Keratinocyte (primary cell): Measurements from ENCODE around the gene ATP5F1C. TPM values are rescaled to one million over a fixed set of nuclear protein-coding genes. Genes with fewer than 3 reads are reported as not detected.

Experiments
- DNase-seq: peaks from one replicate; pipeline ENCODE4 v3.0.0-alpha.2; 2011; ENCODE audit warnings: low read depth, missing footprints, low spot score
- FAIRE-seq: peaks from 2 replicates; lab custom pipeline; 2011; peaks lifted over from hg19 to GRCh38; lab: Jason Lieb, UNC
- H2AFZ ChIP-seq: 2 replicates; pipeline ENCODE4 v1.6.0; 2012; ENCODE audit warnings: low read length, control low read depth, inconsistent platforms; ENCODE audit not compliant: control insufficient read depth
- H3K27ac ChIP-seq: 2 replicates; pipeline ENCODE4 v1.5.1; 2011; ENCODE audit warnings: low read length; ENCODE audit not compliant: control insufficient read depth, insufficient read depth
- H3K27me3 ChIP-seq: 3 replicates; pipeline ENCODE4 v1.6.0; 2011; ENCODE audit warnings: low read length; ENCODE audit not compliant: control insufficient read depth, insufficient read depth; ENCODE audit errors: extremely low read depth
- H3K36me3 ChIP-seq, 2 experiments: 2 replicates in 1 of 2; 3 replicates in 1 of 2; pipeline ENCODE4 v1.5.1; 2011; ENCODE audit warnings: low read length in 2 of 2, mild to moderate bottlenecking in 1 of 2; ENCODE audit not compliant: control insufficient read depth in 2 of 2, insufficient read depth in 2 of 2; ENCODE audit errors: extremely low read depth in 1 of 2
- H3K4me1 ChIP-seq: 3 replicates; pipeline ENCODE4 v1.5.1; 2011; ENCODE audit warnings: low read length; ENCODE audit not compliant: control insufficient read depth, insufficient read depth; ENCODE audit errors: extremely low read depth
- H3K4me2 ChIP-seq: 3 replicates; pipeline ENCODE4 v1.6.0; 2011; ENCODE audit warnings: low read depth, low read length; ENCODE audit not compliant: control insufficient read depth, insufficient read depth; ENCODE audit errors: extremely low read depth
- H3K4me3 ChIP-seq, 3 experiments: fragments of 200-600 bp in 1 of 3; sonication (generic) in 1 of 3; 2 replicates in 2 of 3; 3 replicates in 1 of 3; pipeline ENCODE4 v1.5.1; 2011 to 2016; ENCODE audit warnings: low read length in 3 of 3, mild to moderate bottlenecking in 3 of 3, control low read depth in 2 of 3, inconsistent platforms in 1 of 3, low read depth in 1 of 3, mixed read lengths in 1 of 3, mixed run types in 1 of 3, moderate library complexity in 1 of 3; ENCODE audit not compliant: control insufficient read depth in 2 of 3, insufficient read depth in 2 of 3; ENCODE audit errors: extremely low read depth in 1 of 3
- H3K79me2 ChIP-seq: 2 replicates; pipeline ENCODE4 v1.6.0; 2012; ENCODE audit warnings: low read length; ENCODE audit not compliant: control insufficient read depth, insufficient read depth
- H3K9ac ChIP-seq: 3 replicates; pipeline ENCODE4 v1.6.0; 2011; ENCODE audit warnings: low read length; ENCODE audit not compliant: control insufficient read depth, insufficient read depth; ENCODE audit errors: extremely low read depth
- H3K9me1 ChIP-seq: 3 replicates; pipeline ENCODE4 v1.6.0; 2011; ENCODE audit warnings: low read length; ENCODE audit not compliant: control insufficient read depth, insufficient read depth; ENCODE audit errors: extremely low read depth
- H3K9me3 ChIP-seq: 2 replicates; pipeline ENCODE4 v1.5.1; 2012; ENCODE audit warnings: low read depth, low read length; ENCODE audit not compliant: control insufficient read depth
- H4K20me1 ChIP-seq: 3 replicates; pipeline ENCODE4 v1.6.0; 2011; ENCODE audit warnings: low read length; ENCODE audit not compliant: control insufficient read depth, insufficient read depth; ENCODE audit errors: extremely low read depth
- CTCF ChIP-seq, 3 experiments: IDR thresholded peaks in 1 of 3; conservative IDR thresholded peaks in 1 of 3; optimal IDR thresholded peaks in 1 of 3; 2 replicates in 2 of 3; 3 replicates in 1 of 3; pipeline versions ENCODE3 to v1.5.1; 2011; ENCODE audit warnings: low read length in 3 of 3, mild to moderate bottlenecking in 3 of 3, moderate library complexity in 2 of 3, control low read depth in 1 of 3, inconsistent platforms in 1 of 3; ENCODE audit not compliant: insufficient read depth in 2 of 3; ENCODE audit errors: extremely low read depth in 1 of 3
- EZH2 ChIP-seq: IDR thresholded peaks from one replicate; pipeline ENCODE4 v1.6.1; 2012; ENCODE audit warnings: inconsistent platforms, mild to moderate bottlenecking, low read length, moderate library complexity
- dilution Hi-C: fragments of 300-500 bp; cut with MboI; formaldehyde crosslinking; loops from one replicate; pipeline ENCODE4 v1.7.0; 2020; ENCODE audit warnings: low sequenced_read_pairs; ENCODE audit not compliant: extremely low pct_ligation_motif_present
- polyA plus RNA-seq, 5 experiments: library from polyadenylated mRNA; depleted of rRNA in 3 of 5; stranded (reverse) in 3 of 5; stranded (forward) in 1 of 5; unstranded in 1 of 5; fragments of >200 nt; gene quantifications; 1 replicate in 1 of 5; 2 replicates in 3 of 5; 3 replicates in 1 of 5; pipeline versions ENCODE4 v1.2.1 to v1.2.3, GENCODE V29; 2011 to 2012; ENCODE audit warnings: missing spikeins in 2 of 5, low read depth in 1 of 5, low replicate concordance in 1 of 5

ATP5F1C gene
- polyA plus RNA-seq, 1 donor (not counting 4 experiments of a cell fraction or from before 2014, with no cell fraction given) = 496 TPM

DNA sequence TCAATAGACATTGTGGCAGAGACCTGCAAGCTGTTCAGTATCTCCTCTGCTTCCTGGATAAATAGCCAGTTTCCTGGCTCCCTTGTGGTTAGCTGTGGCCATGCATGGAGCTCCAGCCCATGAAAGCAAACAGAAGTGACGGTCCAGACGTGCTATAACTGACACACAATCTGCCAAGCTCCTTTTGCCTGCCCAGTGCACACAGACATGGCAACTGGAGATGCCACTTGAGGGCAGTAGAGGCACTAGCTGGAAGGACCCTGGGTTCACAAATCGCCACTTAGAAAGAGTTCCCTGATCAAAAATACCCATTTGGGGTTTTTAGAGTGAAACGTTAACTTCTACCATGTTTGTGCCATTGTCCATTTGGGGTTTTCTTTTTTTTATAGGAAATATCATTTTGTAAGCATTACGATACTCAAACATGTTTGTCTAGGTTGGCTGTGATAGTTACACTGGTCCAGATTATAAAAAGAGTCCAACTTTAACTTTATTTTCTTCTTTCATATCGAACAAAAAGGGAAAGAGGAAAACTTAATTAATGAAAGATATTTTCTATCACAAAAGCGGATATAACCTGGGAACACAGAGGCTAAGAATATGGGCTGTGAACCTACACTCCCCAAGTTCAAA lies 31.5 kb upstream of the ATP5F1C start:
- H3K9me1 ChIP-seq = no peaks in the 10 kb centered on the region
- H4K20me1 ChIP-seq = no peaks in the 10 kb centered on the region
- no peak for DNase-seq
- no peak overlapping the region for H3K27ac ChIP-seq
- dilution Hi-C loops = no loop called here
- no peaks in the 10 kb centered on the region for H3K79me2 ChIP-seq
- no peak for FAIRE-seq
- no peak overlapping the region for H3K9ac ChIP-seq
- H3K9me3 ChIP-seq = no peaks in the 10 kb centered on the region
- H2AFZ ChIP-seq = no peak overlapping the region
- no peaks in the 10 kb centered on the region for H3K27me3 ChIP-seq
- H3K4me3 ChIP-seq = no peak overlapping the region
- H3K4me1 ChIP-seq = no peaks in the 10 kb centered on the region
- H3K4me2 ChIP-seq = no peak overlapping the region
- TF ChIP-seq EZH2 (no peak), CTCF (optimal IDR thresholded peaks at IDR 0.05 in 1 of 3, IDR thresholded peaks at IDR 0.05 in 1 of 3, conservative IDR thresholded peaks at IDR 0.05 in 1 of 3; ENCODE audit: extremely low read depth in 1 of 3, insufficient read depth in 2 of 3, low read length in 3 of 3) (peak; percentile 45 to 67 (median 59))
- H3K36me3 ChIP-seq = peaks cover 11 to 20% of the 10 kb centered on the region in 2 experiments

DNA sequence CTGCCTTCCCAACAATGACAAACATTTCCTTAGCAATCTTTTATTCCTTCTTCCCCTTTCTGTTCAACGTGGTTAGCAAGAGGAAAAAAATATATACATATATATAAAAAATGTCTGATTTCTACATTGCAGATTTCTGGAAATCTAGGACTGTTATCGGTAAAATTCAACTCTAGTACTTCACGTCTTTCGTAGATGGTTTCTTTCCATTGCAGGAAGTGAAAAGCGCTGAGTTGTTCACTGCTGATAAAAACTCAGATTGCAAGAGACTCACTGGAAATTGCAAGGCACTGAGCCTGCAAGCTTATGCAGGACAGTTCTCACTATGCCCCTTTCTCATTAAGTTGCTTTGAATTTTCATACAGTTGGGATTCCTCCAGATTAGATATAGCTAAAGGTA lies 24.0 kb upstream of the ATP5F1C start:
- no peak for TF ChIP-seq EZH2
- no peak for TF ChIP-seq CTCF (optimal IDR thresholded peaks at IDR 0.05 in 1 of 3, IDR thresholded peaks at IDR 0.05 in 1 of 3, conservative IDR thresholded peaks at IDR 0.05 in 1 of 3; ENCODE audit: extremely low read depth in 1 of 3, insufficient read depth in 2 of 3, low read length in 3 of 3)
- H2AFZ ChIP-seq = no peak overlapping the region
- H4K20me1 ChIP-seq = no peaks in the 10 kb centered on the region
- H3K9me3 ChIP-seq = no peaks in the 10 kb centered on the region
- H3K4me2 ChIP-seq = no peak overlapping the region
- H3K9me1 ChIP-seq = no peaks in the 10 kb centered on the region
- dilution Hi-C loops = no loop called here
- FAIRE-seq (no peak), DNase-seq (no peak)
- H3K27ac ChIP-seq = no peak overlapping the region
- H3K4me3 ChIP-seq = no peak overlapping the region
- H3K9ac ChIP-seq = no peak overlapping the region
- H3K4me1 ChIP-seq = no peaks in the 10 kb centered on the region
- no peaks in the 10 kb centered on the region for H3K27me3 ChIP-seq
- H3K79me2 ChIP-seq = no peaks in the 10 kb centered on the region
- H3K36me3 ChIP-seq = peaks cover 7 to 10% of the 10 kb centered on the region in 2 experiments
